NCI-H2171 (cell line): ENCODE measurements around the gene ARID4B.

Source experiments
- DNase-seq: peaks from one replicate; lab custom pipeline; 2025; lab: John Stamatoyannopoulos, UW

Gene ARID4B

DNA sequence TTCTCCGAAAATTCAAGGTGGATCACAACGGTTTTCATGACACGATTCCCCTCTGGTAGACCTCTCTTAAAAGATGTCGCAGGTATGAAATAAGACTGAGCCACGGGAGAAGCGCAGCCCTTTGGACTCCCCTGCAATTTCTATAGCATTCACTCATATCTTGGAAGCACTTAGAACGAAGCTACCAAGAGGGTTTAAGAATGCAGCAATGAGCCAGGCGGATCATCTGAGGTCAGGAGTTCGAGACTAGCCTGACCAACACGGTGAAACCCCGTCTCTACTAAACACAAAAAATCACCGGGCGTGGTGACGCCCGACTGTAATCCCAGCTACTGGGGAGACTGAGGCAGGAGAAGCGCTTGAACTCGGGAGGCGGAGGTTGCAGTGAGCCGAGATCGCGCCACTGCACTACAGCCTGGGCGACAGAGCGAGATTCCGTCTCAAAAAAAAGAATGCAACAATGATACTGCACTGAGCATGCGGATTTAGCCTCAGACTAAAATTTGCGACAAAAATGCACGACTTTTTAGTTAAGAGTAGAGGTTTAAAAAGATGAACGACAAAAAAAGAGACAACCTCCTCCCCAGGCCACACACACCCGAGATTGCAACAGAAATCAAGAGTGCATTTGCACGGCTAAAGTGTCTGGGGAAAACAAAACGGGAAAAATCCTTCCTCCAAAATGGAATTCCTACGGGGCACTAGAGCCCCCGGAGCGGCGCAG is 200.1 kb downstream of the ARID4B start:
- no peak for DNase-seq

DNA sequence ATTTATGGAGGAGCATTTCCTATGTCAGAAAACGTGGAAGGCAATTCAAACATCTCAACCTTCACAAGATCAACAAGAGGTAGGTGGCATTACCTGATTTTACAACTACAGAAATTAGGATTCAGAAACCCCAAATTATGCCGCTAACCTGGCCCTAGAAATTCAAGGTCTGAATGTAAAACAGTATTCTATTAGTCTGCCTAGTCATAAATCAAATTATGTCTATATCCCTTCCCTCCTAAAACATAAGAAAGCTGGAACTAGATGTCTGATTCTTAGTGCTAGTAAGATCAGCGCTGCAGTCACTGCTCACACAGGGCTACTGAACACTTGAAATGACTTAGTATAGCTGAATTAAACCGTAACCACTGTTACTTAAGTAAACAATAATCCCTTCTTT is 200.8 kb downstream of the ARID4B start:
- no peak for DNase-seq

DNA sequence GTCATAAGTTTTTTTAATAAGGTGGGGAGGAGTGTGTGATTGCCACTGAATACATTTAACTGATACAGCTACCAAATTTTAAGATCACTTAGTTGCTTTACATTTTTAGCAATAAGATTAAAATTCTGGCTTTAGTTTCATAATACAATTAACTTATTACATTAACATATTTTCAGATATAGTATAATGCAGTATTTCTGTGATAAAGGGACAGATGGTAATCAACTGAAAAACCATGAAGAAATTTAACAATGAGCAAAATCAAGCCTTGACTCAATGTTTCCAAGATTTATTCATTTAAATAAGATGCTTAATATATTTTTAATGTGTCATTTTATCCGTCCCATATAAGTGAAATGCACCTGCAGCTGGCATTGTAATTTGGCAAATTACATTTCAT is 203.3 kb downstream of the ARID4B start:
- no peak for DNase-seq

DNA sequence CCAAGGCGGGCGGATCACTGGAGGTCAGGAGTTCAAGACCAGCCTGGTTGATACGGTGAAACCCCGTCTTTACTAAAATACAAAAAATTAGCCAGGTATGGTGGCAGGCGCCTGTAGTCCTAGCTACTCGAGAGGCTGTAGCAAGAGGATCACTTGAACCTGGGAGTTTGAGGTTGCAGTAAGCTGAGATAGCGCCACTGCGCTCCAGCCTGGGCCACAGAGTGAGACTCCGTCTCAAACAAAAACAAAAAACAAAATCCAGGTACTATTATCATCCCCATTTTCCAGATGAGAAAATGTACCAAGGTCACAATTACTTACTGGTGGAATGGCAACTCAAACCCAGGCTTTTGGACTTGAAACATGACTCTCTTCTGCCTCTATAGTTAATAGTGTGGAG is 203.9 kb downstream of the ARID4B start:
- DNase-seq: no peak

DNA sequence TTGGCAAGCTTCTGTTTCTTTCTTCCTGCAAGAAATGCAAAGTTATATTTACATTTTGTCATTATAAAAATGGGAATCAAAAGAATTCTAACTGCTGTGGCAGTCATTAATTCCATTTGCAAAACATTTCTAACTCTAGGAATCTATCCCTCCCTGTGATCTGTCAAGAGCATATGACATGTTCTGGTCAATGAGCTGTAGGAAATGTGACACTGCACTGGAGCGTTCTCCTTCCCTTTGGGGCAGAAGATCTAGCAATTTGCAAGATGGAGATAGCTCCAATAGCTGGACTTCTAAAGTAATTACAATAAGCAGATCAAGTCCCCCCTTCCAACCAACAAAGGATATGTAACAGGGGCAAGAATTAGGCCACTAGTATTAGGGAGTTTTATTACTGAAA is 205.6 kb downstream of the ARID4B start:
- no peak for DNase-seq
